Chondrocyte (in vitro differentiated cells): ENCODE results near the gene CYBC1. TPM values are rescaled to one million over a fixed set of nuclear protein-coding genes. Genes with fewer than 3 reads are reported as not detected.

Experiments used
- DNase-seq: peaks from one replicate; pipeline ENCODE4 v3.0.0; 2021; ENCODE audit warnings: mixed read lengths, low spot score
- H3K27ac Mint-ChIP-seq: one replicate; pipeline ENCODE4 v1.8.0; 2021; ENCODE audit warnings: mild to moderate bottlenecking, moderate library complexity, mixed read lengths; ENCODE audit not compliant: unreplicated experiment
- H3K27me3 Mint-ChIP-seq: 2 replicates; pipeline ENCODE4 v1.8.0; 2021; ENCODE audit warnings: low read depth, mixed read lengths
- H3K36me3 Mint-ChIP-seq: 2 replicates; pipeline ENCODE4 v1.8.0; 2021; ENCODE audit warnings: low read depth, mixed read lengths
- H3K4me1 Mint-ChIP-seq: 2 replicates; pipeline ENCODE4 v1.8.0; 2021; ENCODE audit warnings: low read depth, mild to moderate bottlenecking, mixed read lengths
- H3K4me3 Mint-ChIP-seq: one replicate; pipeline ENCODE4 v1.8.0; 2021; ENCODE audit warnings: mild to moderate bottlenecking, moderate library complexity, mixed read lengths; ENCODE audit not compliant: unreplicated experiment
- H3K9me3 Mint-ChIP-seq: 2 replicates; pipeline ENCODE4 v1.8.0; 2021; ENCODE audit warnings: low read depth, mixed read lengths
- CTCF ChIP-seq: fragments of 200-600 bp; sonication (generic); IDR thresholded peaks from 2 replicates; pipeline ENCODE4 v1.5.0; 2021; ENCODE audit warnings: antibody characterized with exemption, mild to moderate bottlenecking, moderate library complexity
- total RNA-seq: library from RNA; stranded (reverse); gene quantifications from 3 replicates; pipeline ENCODE4 v1.2.1, GENCODE V29; 2021

The CYBC1 gene
- total RNA-seq, 1 donor from 2014 or later: 53.0 TPM

- Mint-ChIP-seq H3K4me3 (peak within 1 kb of the TSS; percentile 76), H3K27me3 (no peaks in the 10 kb centered on the region), H3K27ac (no peak within 1 kb of the TSS), H3K9me3 (peaks cover 14% of the 10 kb centered on the region), H3K4me1 (peaks cover 17% of the 10 kb centered on the region), H3K36me3 (peaks cover 8% of the 10 kb centered on the region)
- peak; percentile 4 for TF ChIP-seq CTCF
- no peak for DNase-seq
These were observed 32.3 kb downstream of the CYBC1 start, which contains the start of the genes HEXD and OGFOD3 for GRCh38 chr17:82418001-82418986. Gene HEXD, plus strand, starts transcription at chr17:82418347. Its CDS starts 1,453 bp downstream, at chr17:82419800. Gene OGFOD3, minus strand, starts transcription at chr17:82418586. Its CDS starts 101 bp downstream, at chr17:82418485.

GRCh38 chr17:82416771-82417170 is 33.8 kb downstream of the CYBC1 start:
- TF ChIP-seq CTCF: peak; percentile 35
- no peaks in the 10 kb centered on the region for H3K9me3 Mint-ChIP-seq
- no peak overlapping the region for H3K27ac Mint-ChIP-seq
- H3K27me3 Mint-ChIP-seq: no peaks in the 10 kb centered on the region
- DNase-seq: no peak
- peaks cover 17% of the 10 kb centered on the region for H3K4me1 Mint-ChIP-seq
- H3K36me3 Mint-ChIP-seq: peaks cover 2% of the 10 kb centered on the region
- H3K4me3 Mint-ChIP-seq: no peak overlapping the region

- Mint-ChIP-seq H3K4me1 (peaks cover 17% of the 10 kb centered on the region), H3K36me3 (no peaks in the 10 kb centered on the region), H3K4me3 (no peak overlapping the region), H3K27me3 (no peaks in the 10 kb centered on the region), H3K9me3 (no peaks in the 10 kb centered on the region), H3K27ac (no peak overlapping the region)
- DNase-seq: no peak
- TF ChIP-seq CTCF: no peak
These were observed 34.3 kb downstream of the CYBC1 start for GRCh38 chr17:82416264-82416663.

GRCh38 chr17:82415786-82416185 is 34.8 kb downstream of the CYBC1 start:
- H3K9me3 Mint-ChIP-seq: no peaks in the 10 kb centered on the region
- H3K27ac Mint-ChIP-seq: no peak overlapping the region
- H3K36me3 Mint-ChIP-seq: no peaks in the 10 kb centered on the region
- no peaks in the 10 kb centered on the region for H3K27me3 Mint-ChIP-seq
- no peak overlapping the region for H3K4me3 Mint-ChIP-seq
- no peak for TF ChIP-seq CTCF
- no peak for DNase-seq
- H3K4me1 Mint-ChIP-seq: peaks cover 17% of the 10 kb centered on the region

- no peak overlapping the region for H3K4me3 Mint-ChIP-seq
These were observed 35.2 kb downstream of the CYBC1 start for GRCh38 chr17:82415336-82415735.

More at GRCh38 chr17:82415336-82415735, 35.2 kb downstream of the CYBC1 start:
- no peaks in the 10 kb centered on the region for H3K9me3 Mint-ChIP-seq
- no peaks in the 10 kb centered on the region for H3K36me3 Mint-ChIP-seq
- H3K4me1 Mint-ChIP-seq: peaks cover 17% of the 10 kb centered on the region
- H3K27ac Mint-ChIP-seq: no peak overlapping the region
- DNase-seq: no peak
- H3K27me3 Mint-ChIP-seq: no peaks in the 10 kb centered on the region
- no peak for TF ChIP-seq CTCF
